Fibroblast of mammary gland (primary cell): ENCODE data around the gene NRARP.

Experiments used
- DNase-seq: peaks from one replicate; pipeline ENCODE4 v3.0.0-alpha.2; 2010; ENCODE audit warnings: low read depth
- H3K4me3 ChIP-seq: 2 replicates; pipeline ENCODE4 v1.5.1; 2011; ENCODE audit warnings: low read depth, mild to moderate bottlenecking, low read length, moderate library complexity; ENCODE audit not compliant: control insufficient read depth
- CTCF ChIP-seq: conservative IDR thresholded peaks from 2 replicates; pipeline ENCODE4 v1.5.1; 2011; ENCODE audit warnings: low read depth, low read length, inconsistent platforms; ENCODE audit not compliant: control insufficient read depth, insufficient read depth

Gene NRARP

GRCh38 chr9:137266585-137267453, 35.3 kb downstream of the NRARP start:
- H3K4me3 ChIP-seq, result no peak overlapping the region
- no peak for DNase-seq
- TF ChIP-seq CTCF, result no peak

GRCh38 chr9:137266162-137266527, 35.9 kb downstream of the NRARP start:
- no peak for TF ChIP-seq CTCF
- DNase-seq, result no peak
- no peak overlapping the region for H3K4me3 ChIP-seq

- TF ChIP-seq CTCF, result no peak
- DNase-seq, result no peak
Observed at GRCh38 chr9:137265496-137266161, 36.4 kb downstream of the NRARP start.

DNA sequence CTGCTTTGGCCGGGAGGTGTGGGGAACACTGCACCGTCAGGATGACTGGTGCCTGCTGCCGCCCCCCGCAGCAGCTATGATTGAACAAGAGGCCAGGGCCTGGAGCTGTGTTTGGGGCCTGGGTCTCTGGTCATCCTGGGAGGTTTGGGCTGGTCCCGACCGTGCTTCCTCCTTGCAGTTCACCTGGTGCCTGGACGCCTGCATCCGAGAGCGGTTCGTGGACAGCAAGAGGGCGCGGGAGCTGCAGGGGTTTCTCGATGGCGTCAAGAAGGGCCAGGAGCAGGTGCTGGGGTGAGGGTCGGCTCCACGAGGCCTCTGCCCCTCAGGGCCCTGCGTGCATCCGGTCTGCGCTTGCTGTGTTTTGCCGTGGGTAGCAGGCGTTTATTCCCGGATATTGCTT, 38.0 kb downstream of the NRARP start:
- DNase-seq, result no peak
- no peak overlapping the region for H3K4me3 ChIP-seq
- TF ChIP-seq CTCF, result no peak

More at GRCh38 chr9:137265496-137266161, 36.4 kb downstream of the NRARP start:
- no peak overlapping the region for H3K4me3 ChIP-seq

DNA sequence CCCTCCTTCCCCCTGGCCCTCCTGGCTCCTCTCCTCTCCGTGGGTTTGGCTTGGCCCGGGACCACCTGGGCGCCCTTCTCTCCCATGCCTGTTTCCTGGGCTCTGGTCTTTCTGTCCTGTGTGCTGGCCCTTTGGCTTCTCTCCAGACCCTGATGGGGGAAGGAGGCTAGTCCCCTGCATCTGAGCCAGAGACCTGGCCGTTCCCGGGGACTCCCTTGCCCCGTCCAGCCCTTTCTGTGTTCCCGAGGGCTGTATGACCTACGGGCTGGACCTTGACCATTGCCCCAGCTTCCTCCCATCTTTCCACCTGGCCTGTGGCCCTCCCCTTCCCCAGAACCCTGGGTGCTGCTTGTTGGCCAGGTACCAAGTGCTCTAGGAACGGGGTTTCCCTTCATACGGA, 38.6 kb downstream of the NRARP start:
- no peak overlapping the region for H3K4me3 ChIP-seq
- no peak for TF ChIP-seq CTCF
- no peak for DNase-seq

DNA sequence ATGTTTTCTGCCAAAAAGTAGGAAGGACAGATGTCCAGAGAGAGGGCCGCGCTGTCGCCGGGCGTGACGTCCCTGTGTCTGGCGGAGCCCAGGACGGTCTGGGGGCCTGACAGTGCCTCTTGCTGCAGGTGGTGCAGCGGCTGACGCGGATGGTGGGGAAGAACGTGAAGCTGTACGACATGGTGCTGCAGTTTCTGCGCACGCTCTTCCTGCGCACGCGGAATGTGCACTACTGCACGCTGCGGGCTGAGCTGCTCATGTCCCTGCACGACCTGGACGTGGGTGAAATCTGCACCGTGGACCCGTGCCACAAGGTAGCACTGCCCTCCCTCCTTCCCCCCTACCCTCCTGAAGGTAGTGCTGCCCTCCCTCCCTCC, 39.2 kb downstream of the NRARP start:
- H3K4me3 ChIP-seq, result no peak overlapping the region
- DNase-seq, result no peak
- TF ChIP-seq CTCF, result no peak
